Activated CD8-positive, alpha-beta T cell treated with anti-CD3 and anti-CD28 coated beads, Interleukin-2, amount 10 ng/mL, durations not matched to agents 7 days and 5 days (primary cell): ENCODE data around the gene FFAR4. TPM values are rescaled to one million over a fixed set of nuclear protein-coding genes. Genes with fewer than 3 reads are reported as not detected.
"Not testable (repeated sequence)": the region's sequence is repeated elsewhere in the genome, so short reads cannot be mapped to it uniquely, and the experiment has no call there.

Experiments
- ATAC-seq: fragments of 150-1000 bp; cut with Tn5 transposase; one replicate; pipeline ENCODE4 v1.10.0; 2021; ENCODE audit warnings: moderate library complexity
- CTCF ChIA-PET: fragments of 350-600 bp; sonication (Branson Sonifier 250); formaldehyde crosslinking; loops from one replicate; lab custom pipeline; 2021; ENCODE audit warnings: antibody characterized with exemption; lab: Charles Lee
- POLR2A ChIA-PET: fragments of 350-600 bp; sonication (Branson Sonifier 250); formaldehyde crosslinking; loops from one replicate; lab custom pipeline; 2021; ENCODE audit warnings: antibody characterized with exemption; lab: Charles Lee
- DNase-seq: peaks from one replicate; pipeline ENCODE4 v3.0.0-alpha.2; 2020
- H3K27ac Mint-ChIP-seq: one replicate; pipeline ENCODE4 v1.8.0; 2021; ENCODE audit warnings: mild to moderate bottlenecking, mixed read lengths
- H3K27me3 Mint-ChIP-seq: one replicate; pipeline ENCODE4 v1.8.0; 2021; ENCODE audit warnings: low read depth, mixed read lengths
- H3K36me3 Mint-ChIP-seq: one replicate; pipeline ENCODE4 v1.8.0; 2021; ENCODE audit warnings: low read depth, mixed read lengths
- H3K4me1 Mint-ChIP-seq: one replicate; pipeline ENCODE4 v1.8.0; 2021; ENCODE audit warnings: low read depth, mixed read lengths
- H3K4me3 Mint-ChIP-seq: one replicate; pipeline ENCODE4 v1.8.0; 2021; ENCODE audit warnings: mild to moderate bottlenecking, mixed read lengths
- H3K9me3 Mint-ChIP-seq: one replicate; pipeline ENCODE4 v1.8.0; 2022; ENCODE audit warnings: mixed read lengths; ENCODE audit not compliant: insufficient read depth
- total RNA-seq, 2 experiments: library from RNA; stranded (reverse); gene quantifications; one replicate each; pipeline ENCODE4 v1.2.3, GENCODE V29; 2021

Gene FFAR4
- total RNA-seq = not detected

DNA sequence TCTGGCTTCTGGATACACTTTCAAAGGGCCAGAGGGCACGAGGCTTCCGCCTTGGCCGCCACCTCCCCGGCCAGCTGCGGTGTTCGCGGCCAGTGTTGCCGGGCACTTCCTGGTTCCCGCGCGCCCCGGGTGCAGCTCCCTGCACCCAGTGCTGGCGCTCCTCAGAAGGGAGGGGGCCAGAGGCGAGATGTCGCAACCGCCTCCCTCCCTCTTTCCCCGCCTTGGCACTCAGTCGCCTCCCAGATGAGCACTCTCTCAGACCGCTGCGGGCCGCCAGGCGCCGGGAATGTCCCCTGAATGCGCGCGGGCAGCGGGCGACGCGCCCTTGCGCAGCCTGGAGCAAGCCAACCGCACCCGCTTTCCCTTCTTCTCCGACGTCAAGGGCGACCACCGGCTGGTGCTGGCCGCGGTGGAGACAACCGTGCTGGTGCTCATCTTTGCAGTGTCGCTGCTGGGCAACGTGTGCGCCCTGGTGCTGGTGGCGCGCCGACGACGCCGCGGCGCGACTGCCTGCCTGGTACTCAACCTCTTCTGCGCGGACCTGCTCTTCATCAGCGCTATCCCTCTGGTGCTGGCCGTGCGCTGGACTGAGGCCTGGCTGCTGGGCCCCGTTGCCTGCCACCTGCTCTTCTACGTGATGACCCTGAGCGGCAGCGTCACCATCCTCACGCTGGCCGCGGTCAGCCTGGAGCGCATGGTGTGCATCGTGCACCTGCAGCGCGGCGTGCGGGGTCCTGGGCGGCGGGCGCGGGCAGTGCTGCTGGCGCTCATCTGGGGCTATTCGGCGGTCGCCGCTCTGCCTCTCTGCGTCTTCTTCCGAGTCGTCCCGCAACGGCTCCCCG, at the start of gene FFAR4:
Gene FFAR4 (plus strand): TSS at position 231 of the 842 bp plus-strand sequence. CDS start 56 bp downstream, at position 287.
- DNase-seq (no peak), ATAC-seq (no peak)
- POLR2A ChIA-PET = no interaction called here
- Mint-ChIP-seq H3K27me3 (peaks cover 55% of the 10 kb centered on the region), H3K36me3 (no peaks in the 10 kb centered on the region), H3K4me1 (no peaks in the 10 kb centered on the region), H3K4me3 (no peak within 1 kb of the TSS), H3K27ac (no peak within 1 kb of the TSS), H3K9me3 (no peaks in the 10 kb centered on the region)
- CTCF ChIA-PET = no interaction called here

GRCh38 chr10:93518531-93518930, 47.9 kb upstream of the FFAR4 start:
- Mint-ChIP-seq H3K27me3 (no peaks in the 10 kb centered on the region), H3K36me3 (peaks cover 83% of the 10 kb centered on the region), H3K4me3 (no peak overlapping the region), H3K4me1 (no peaks in the 10 kb centered on the region), H3K27ac (no peak overlapping the region), H3K9me3 (no peaks in the 10 kb centered on the region)
- ChIA-PET POLR2A (no interaction called here), CTCF (interaction anchor here (1.1 kb wide), 1 partner anchor 51 kb away, joined by 3 read pairs; no protein-coding TSS in a partner anchor)
- ATAC-seq (no peak), DNase-seq (no peak)

- DNase-seq = no peak
- no peaks in the 10 kb centered on the region for H3K4me1 Mint-ChIP-seq
- H3K36me3 Mint-ChIP-seq = peaks cover 2% of the 10 kb centered on the region
- H3K9me3 Mint-ChIP-seq = no peaks in the 10 kb centered on the region
- H3K4me3 Mint-ChIP-seq = no peak overlapping the region
- ChIA-PET POLR2A (no interaction called here), CTCF (interaction anchor here (0.9 to 1.1 kb wide), 2 partner anchors 159 to 183 kb away, joined by 3 read pairs; no protein-coding TSS in a partner anchor)
- ATAC-seq = no peak
- no peak overlapping the region for H3K27ac Mint-ChIP-seq
- peaks cover 25% of the 10 kb centered on the region for H3K27me3 Mint-ChIP-seq
These were observed 31.2 kb upstream of the FFAR4 start for GRCh38 chr10:93535293-93535692.

DNA sequence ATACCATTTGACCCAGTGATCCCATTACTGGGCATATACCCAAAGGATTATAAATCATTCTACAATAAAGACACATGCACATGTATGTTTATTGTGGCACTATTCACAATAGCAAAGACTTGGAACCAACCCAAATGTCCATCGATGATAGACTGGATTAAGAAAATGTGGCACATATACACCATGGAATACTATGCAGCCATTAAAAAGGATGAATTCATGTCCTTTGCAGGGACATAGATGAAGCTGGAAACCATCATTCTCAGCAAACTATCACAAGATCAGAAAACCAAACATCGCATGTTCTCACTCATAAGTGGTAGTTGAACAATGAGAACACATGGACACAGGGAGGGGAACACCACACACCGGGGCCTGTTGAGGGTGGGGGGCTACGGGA, 25.6 kb upstream of the FFAR4 start:
- H3K4me3 Mint-ChIP-seq, DNase-seq, POLR2A ChIA-PET, H3K27ac Mint-ChIP-seq, H3K9me3 Mint-ChIP-seq, ATAC-seq, H3K4me1 Mint-ChIP-seq, CTCF ChIA-PET, H3K36me3 Mint-ChIP-seq: not testable (repeated sequence)
- peaks cover 31% of the 10 kb centered on the region for H3K27me3 Mint-ChIP-seq

GRCh38 chr10:93541402-93542357, 24.8 kb upstream of the FFAR4 start:
- no peaks in the 10 kb centered on the region for H3K9me3 Mint-ChIP-seq
- H3K27me3 Mint-ChIP-seq = peaks cover 30% of the 10 kb centered on the region
- H3K36me3 Mint-ChIP-seq = no peaks in the 10 kb centered on the region
- no peak overlapping the region for H3K27ac Mint-ChIP-seq
- ChIA-PET CTCF (interaction anchor here (1.5 kb wide), 1 partner anchor 14 kb away, joined by 4 read pairs; no protein-coding TSS in a partner anchor), POLR2A (no interaction called here)
- no peaks in the 10 kb centered on the region for H3K4me1 Mint-ChIP-seq
- ATAC-seq (no peak), DNase-seq (peak; percentile 29)
- H3K4me3 Mint-ChIP-seq = no peak overlapping the region

GRCh38 chr10:93542358-93542791, 24.1 kb upstream of the FFAR4 start:
- CTCF ChIA-PET = interaction anchor here (1.5 kb wide), 1 partner anchor 14 kb away, joined by 4 read pairs; no protein-coding TSS in a partner anchor

GRCh38 chr10:93546995-93547394, 19.5 kb upstream of the FFAR4 start:
- H3K27ac Mint-ChIP-seq, CTCF ChIA-PET, H3K36me3 Mint-ChIP-seq, ATAC-seq, POLR2A ChIA-PET, DNase-seq, H3K9me3 Mint-ChIP-seq, H3K4me3 Mint-ChIP-seq, H3K4me1 Mint-ChIP-seq: not testable (repeated sequence)
- peaks cover 12% of the 10 kb centered on the region for H3K27me3 Mint-ChIP-seq

More at GRCh38 chr10:93542358-93542791, 24.1 kb upstream of the FFAR4 start:
- no peaks in the 10 kb centered on the region for H3K4me1 Mint-ChIP-seq
- no peak for DNase-seq
- ATAC-seq = no peak
- H3K4me3 Mint-ChIP-seq = no peak overlapping the region
- no peaks in the 10 kb centered on the region for H3K36me3 Mint-ChIP-seq
- no peaks in the 10 kb centered on the region for H3K9me3 Mint-ChIP-seq
- POLR2A ChIA-PET = no interaction called here
- H3K27me3 Mint-ChIP-seq = peaks cover 28% of the 10 kb centered on the region
- H3K27ac Mint-ChIP-seq = no peak overlapping the region

GRCh38 chr10:93547522-93547921, 18.9 kb upstream of the FFAR4 start:
- ATAC-seq (no peak), DNase-seq (no peak)
- Mint-ChIP-seq H3K27ac (no peak overlapping the region), H3K9me3 (no peaks in the 10 kb centered on the region), H3K36me3 (no peaks in the 10 kb centered on the region), H3K4me3 (no peak overlapping the region), H3K4me1 (no peaks in the 10 kb centered on the region), H3K27me3 (peaks cover 11% of the 10 kb centered on the region)
- ChIA-PET POLR2A (no interaction called here), CTCF (no interaction called here)

- Mint-ChIP-seq H3K4me3 (no peak overlapping the region), H3K4me1 (no peaks in the 10 kb centered on the region), H3K9me3 (no peaks in the 10 kb centered on the region), H3K27ac (no peak overlapping the region), H3K36me3 (no peaks in the 10 kb centered on the region), H3K27me3 (peaks cover 9% of the 10 kb centered on the region)
- DNase-seq (no peak), ATAC-seq (no peak)
- POLR2A ChIA-PET = no interaction called here
- CTCF ChIA-PET = no interaction called here
These were observed 17.9 kb upstream of the FFAR4 start for GRCh38 chr10:93548376-93549071.

- Mint-ChIP-seq H3K27ac (no peak overlapping the region), H3K36me3 (no peaks in the 10 kb centered on the region), H3K9me3 (no peaks in the 10 kb centered on the region), H3K4me1 (no peaks in the 10 kb centered on the region), H3K27me3 (peaks cover 7% of the 10 kb centered on the region), H3K4me3 (no peak overlapping the region)
- POLR2A ChIA-PET = no interaction called here
- DNase-seq (no peak), ATAC-seq (no peak)
- CTCF ChIA-PET = no interaction called here
These were observed 15.9 kb upstream of the FFAR4 start for GRCh38 chr10:93550606-93551005.

DNA sequence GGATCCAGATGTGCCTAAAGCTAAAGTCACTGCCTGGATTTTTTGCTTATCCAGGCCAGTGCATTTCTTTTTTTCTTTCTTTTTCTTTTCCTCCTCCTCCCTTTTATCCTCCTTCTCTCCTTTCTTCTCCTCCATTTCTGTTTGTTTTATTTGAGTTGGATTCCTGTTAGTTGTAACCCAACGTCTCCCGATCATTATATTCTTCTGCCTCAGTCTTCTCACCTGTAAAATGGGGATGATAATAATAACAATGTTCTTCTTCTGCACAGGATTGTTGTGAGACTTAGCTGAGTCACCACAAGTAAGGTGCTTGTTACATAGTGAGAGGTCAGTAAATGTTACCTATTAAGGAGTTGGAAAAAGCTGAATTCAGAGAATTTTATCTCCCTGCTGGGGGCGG, 13.7 kb upstream of the FFAR4 start:
- H3K4me3 Mint-ChIP-seq = no peak overlapping the region
- DNase-seq (no peak), ATAC-seq (no peak)
- no peaks in the 10 kb centered on the region for H3K4me1 Mint-ChIP-seq
- H3K27me3 Mint-ChIP-seq = no peaks in the 10 kb centered on the region
- H3K9me3 Mint-ChIP-seq = no peaks in the 10 kb centered on the region
- H3K36me3 Mint-ChIP-seq = no peaks in the 10 kb centered on the region
- POLR2A ChIA-PET = no interaction called here
- CTCF ChIA-PET = interaction anchor here (0.8 to 1.5 kb wide), 3 partner anchors 9 to 263 kb away, joined by 3 to 4 read pairs (median 3); no protein-coding TSS in a partner anchor
- H3K27ac Mint-ChIP-seq = no peak overlapping the region
